Peyer's patch (tissue), 4 donors: ENCODE data around the gene PLEKHN1.

Experiments
- POLR2A ChIP-seq, 2 donors: fragments of 450-650 bp; IDR thresholded peaks; one replicate each; pipeline ENCODE4 v1.5.1; 2017; ENCODE audit warnings: antibody characterized with exemption in 2 of 2, mild to moderate bottlenecking in 2 of 2, moderate library complexity in 2 of 2
- TF ChIP-seq, protein P1 (sequence below), 6 experiments: fragments of 450-650 bp in 4 of 6; fragments of 200-600 bp in 2 of 6; sonication (generic) in 1 of 6; IDR thresholded peaks; one replicate each; pipeline ENCODE4 v1.5.1; 2017 to 2019; ENCODE audit warnings: antibody characterized with exemption in 6 of 6, mild to moderate bottlenecking in 3 of 6, moderate library complexity in 1 of 6

DNA sequence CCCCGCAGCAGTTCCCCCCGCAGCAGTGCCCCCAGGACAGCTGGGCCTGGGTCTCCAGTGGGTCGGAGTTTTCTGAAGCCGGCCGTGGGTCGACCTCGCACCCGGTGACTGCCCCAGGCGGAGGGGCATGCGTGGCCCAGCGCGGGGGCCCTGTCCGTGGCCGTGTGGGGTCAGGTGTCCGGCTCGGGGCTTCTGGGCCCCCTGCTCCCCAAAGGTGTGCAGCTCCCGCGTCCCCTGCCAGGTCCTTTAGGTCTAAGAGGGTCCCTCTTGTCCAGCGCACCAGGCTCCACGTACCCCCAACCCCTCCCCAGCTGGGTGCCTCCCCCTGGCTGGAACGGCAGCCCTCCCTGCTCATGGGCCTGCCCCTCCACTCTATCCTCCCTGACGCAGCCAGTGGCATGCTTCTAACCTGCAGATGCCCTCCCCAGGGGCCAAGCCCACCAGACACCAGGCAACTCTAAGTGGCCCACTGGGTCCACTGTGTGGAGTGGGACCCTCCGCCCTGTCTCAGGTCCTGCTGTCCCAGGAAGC is 39.6 kb downstream of the PLEKHN1 start:
- TF ChIP-seq, protein P1, sequence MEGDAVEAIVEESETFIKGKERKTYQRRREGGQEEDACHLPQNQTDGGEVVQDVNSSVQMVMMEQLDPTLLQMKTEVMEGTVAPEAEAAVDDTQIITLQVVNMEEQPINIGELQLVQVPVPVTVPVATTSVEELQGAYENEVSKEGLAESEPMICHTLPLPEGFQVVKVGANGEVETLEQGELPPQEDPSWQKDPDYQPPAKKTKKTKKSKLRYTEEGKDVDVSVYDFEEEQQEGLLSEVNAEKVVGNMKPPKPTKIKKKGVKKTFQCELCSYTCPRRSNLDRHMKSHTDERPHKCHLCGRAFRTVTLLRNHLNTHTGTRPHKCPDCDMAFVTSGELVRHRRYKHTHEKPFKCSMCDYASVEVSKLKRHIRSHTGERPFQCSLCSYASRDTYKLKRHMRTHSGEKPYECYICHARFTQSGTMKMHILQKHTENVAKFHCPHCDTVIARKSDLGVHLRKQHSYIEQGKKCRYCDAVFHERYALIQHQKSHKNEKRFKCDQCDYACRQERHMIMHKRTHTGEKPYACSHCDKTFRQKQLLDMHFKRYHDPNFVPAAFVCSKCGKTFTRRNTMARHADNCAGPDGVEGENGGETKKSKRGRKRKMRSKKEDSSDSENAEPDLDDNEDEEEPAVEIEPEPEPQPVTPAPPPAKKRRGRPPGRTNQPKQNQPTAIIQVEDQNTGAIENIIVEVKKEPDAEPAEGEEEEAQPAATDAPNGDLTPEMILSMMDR (IDR thresholded peaks at IDR 0.05): no peak
- TF ChIP-seq POLR2A (IDR thresholded peaks at IDR 0.05): no peak
